Left lobe of liver (tissue), 2 donors: ENCODE results near the gene NRXN3. TPM values are rescaled to one million over a fixed set of nuclear protein-coding genes. Genes with fewer than 3 reads are reported as not detected.

Experiments used
- ATAC-seq: fragments of 200-7000 bp; cut with Tn5 transposase; one replicate; pipeline ENCODE4 v1.9.1; 2020; ENCODE audit warnings: mild to moderate bottlenecking, moderate library complexity
- DNase-seq: peaks from one replicate; pipeline ENCODE4 v3.0.0-alpha.2; 2020; ENCODE audit warnings: low spot score
- total RNA-seq: library from RNA; stranded (reverse); gene quantifications from one replicate; pipeline ENCODE4 v1.2.1, GENCODE V29; 2021
- donor health status: DM: no; HTN: no; CAD: no; lungs with moderate emphysema.
- donor health status: DM: no; HTN: yes; CAD: no.

NRXN3 gene
- total RNA-seq, 1 donor from 2014 or later: 0.20 TPM

- ATAC-seq (no peak), DNase-seq (no peak)
These were observed 68.0 kb downstream of the NRXN3 start for GRCh38 chr14:78238141-78238540.

GRCh38 chr14:78240567-78240966 lies 70.4 kb downstream of the NRXN3 start:
- no peak for DNase-seq
- ATAC-seq: no peak

- ATAC-seq: no peak
- no peak for DNase-seq
These were observed 71.9 kb downstream of the NRXN3 start for GRCh38 chr14:78242086-78242485.

GRCh38 chr14:78243187-78243586 lies 73.0 kb downstream of the NRXN3 start:
- ATAC-seq: no peak
- no peak for DNase-seq

- no peak for DNase-seq
- ATAC-seq: no peak
These were observed 75.1 kb downstream of the NRXN3 start for GRCh38 chr14:78245238-78245637.

GRCh38 chr14:78248501-78249090 lies 78.4 kb downstream of the NRXN3 start:
- DNase-seq (no peak), ATAC-seq (no peak)

- ATAC-seq: no peak
- DNase-seq: no peak
These were observed 81.1 kb downstream of the NRXN3 start for GRCh38 chr14:78251308-78251707.

GRCh38 chr14:78253986-78254385 lies 83.8 kb downstream of the NRXN3 start:
- DNase-seq (no peak), ATAC-seq (no peak)

GRCh38 chr14:78254911-78255461 lies 84.8 kb downstream of the NRXN3 start:
- DNase-seq (no peak), ATAC-seq (no peak)

- DNase-seq: no peak
- no peak for ATAC-seq
These were observed 89.7 kb downstream of the NRXN3 start for GRCh38 chr14:78259831-78260230.

GRCh38 chr14:78278464-78279250 lies 108.5 kb downstream of the NRXN3 start:
- DNase-seq: no peak
- no peak for ATAC-seq

- ATAC-seq (no peak), DNase-seq (no peak)
These were observed 112.3 kb downstream of the NRXN3 start for GRCh38 chr14:78282437-78282836.

- ATAC-seq: no peak
- DNase-seq: no peak
These were observed 116.0 kb downstream of the NRXN3 start for GRCh38 chr14:78286210-78286609.

GRCh38 chr14:78292003-78292402 lies 121.8 kb downstream of the NRXN3 start:
- DNase-seq (no peak), ATAC-seq (no peak)

- DNase-seq (no peak), ATAC-seq (no peak)
These were observed 127.7 kb downstream of the NRXN3 start for GRCh38 chr14:78297858-78298257.

GRCh38 chr14:78298298-78298697 lies 128.1 kb downstream of the NRXN3 start:
- ATAC-seq (no peak), DNase-seq (no peak)

GRCh38 chr14:78302841-78303240 lies 132.7 kb downstream of the NRXN3 start:
- DNase-seq (no peak), ATAC-seq (no peak)

GRCh38 chr14:78307671-78308070 lies 137.5 kb downstream of the NRXN3 start:
- ATAC-seq (no peak), DNase-seq (no peak)

- no peak for DNase-seq
- ATAC-seq: no peak
These were observed 137.9 kb downstream of the NRXN3 start for GRCh38 chr14:78308079-78308478.

GRCh38 chr14:78310272-78310671 lies 140.1 kb downstream of the NRXN3 start:
- no peak for ATAC-seq
- no peak for DNase-seq

- DNase-seq: no peak
- no peak for ATAC-seq
These were observed 143.3 kb downstream of the NRXN3 start for GRCh38 chr14:78313499-78313898.

GRCh38 chr14:78314484-78314883 lies 144.3 kb downstream of the NRXN3 start:
- DNase-seq: no peak
- ATAC-seq: no peak
